ENCODE data around the gene FASTKD1.
"Not testable (repeated sequence)": the region's sequence is repeated elsewhere in the genome, so short reads cannot be mapped to it uniquely, and the experiment has no call there.

Gene FASTKD1

GRCh38 chr2:169573160-169573973 lies at the start of gene FASTKD1:
Gene FASTKD1 (minus strand): TSS chr2:169573865. CDS start chr2:169572029, 1,836 bp downstream.
- peak; percentile 83 for DNase-seq (ENCODE audit: low read depth)

GRCh38 chr2:169623235-169623634 lies 49.6 kb upstream of the FASTKD1 start:
- DNase-seq (ENCODE audit: low read depth) = no peak

- DNase-seq (ENCODE audit: low read depth) = no peak
Observed at GRCh38 chr2:169620509-169620908, 46.8 kb upstream of the FASTKD1 start.

GRCh38 chr2:169619946-169620345 lies 46.3 kb upstream of the FASTKD1 start:
- DNase-seq (ENCODE audit: low read depth) = no peak

- not testable (repeated sequence) for DNase-seq (ENCODE audit: low read depth)
Observed at GRCh38 chr2:169615982-169616381, 42.3 kb upstream of the FASTKD1 start.

- no peak for DNase-seq (ENCODE audit: low read depth)
Observed at GRCh38 chr2:169613876-169614275, 40.2 kb upstream of the FASTKD1 start.

GRCh38 chr2:169609264-169609663 lies 35.6 kb upstream of the FASTKD1 start:
- DNase-seq (ENCODE audit: low read depth) = no peak

GRCh38 chr2:169599568-169599967 lies 25.9 kb upstream of the FASTKD1 start:
- DNase-seq (ENCODE audit: low read depth) = no peak

- no peak for DNase-seq (ENCODE audit: low read depth)
Observed at GRCh38 chr2:169598982-169599381, 25.3 kb upstream of the FASTKD1 start.

GRCh38 chr2:169596546-169596945 lies 22.9 kb upstream of the FASTKD1 start:
- not testable (repeated sequence) for DNase-seq (ENCODE audit: low read depth)

GRCh38 chr2:169590804-169591203 lies 17.1 kb upstream of the FASTKD1 start:
- DNase-seq (ENCODE audit: low read depth) = no peak

- DNase-seq (ENCODE audit: low read depth) = no peak
Observed at GRCh38 chr2:169585673-169586072, 12.0 kb upstream of the FASTKD1 start.

- peak; percentile 83 for DNase-seq (ENCODE audit: low read depth)
Observed at GRCh38 chr2:169584005-169584877, 10.6 kb upstream of the FASTKD1 start, which contains the start of gene PPIG. Gene PPIG (plus strand): TSS chr2:169584351. CDS start chr2:169604042, 19,691 bp downstream.

GRCh38 chr2:169583518-169583917 lies 9.9 kb upstream of the FASTKD1 start:
- DNase-seq (ENCODE audit: low read depth) = no peak

GRCh38 chr2:169582552-169583266 lies 9.0 kb upstream of the FASTKD1 start:
- DNase-seq (ENCODE audit: low read depth) = not testable (repeated sequence)

GRCh38 chr2:169579044-169579443 lies 5.4 kb upstream of the FASTKD1 start:
- no peak for DNase-seq (ENCODE audit: low read depth)

GRCh38 chr2:169575264-169575663 lies 1.6 kb upstream of the FASTKD1 start:
- not testable (repeated sequence) for DNase-seq (ENCODE audit: low read depth)

GRCh38 chr2:169574539-169574938 lies 874 bp upstream of the FASTKD1 start:
- not testable (repeated sequence) for DNase-seq (ENCODE audit: low read depth)

- no peak for DNase-seq (ENCODE audit: low read depth)
Observed at GRCh38 chr2:169573974-169574299, 272 bp upstream of the FASTKD1 start.

- DNase-seq (ENCODE audit: low read depth) = no peak
Observed at GRCh38 chr2:169572821-169573159, 875 bp downstream of the FASTKD1 start.

GRCh38 chr2:169572189-169572588 lies 1.5 kb downstream of the FASTKD1 start:
- DNase-seq (ENCODE audit: low read depth) = no peak

GRCh38 chr2:169571571-169571970 lies 2.1 kb downstream of the FASTKD1 start:
- no peak for DNase-seq (ENCODE audit: low read depth)
